HepG2 (cell line): Measurements from ENCODE around the gene CA12. TPM values are rescaled to one million over a fixed set of nuclear protein-coding genes. Genes with fewer than 3 reads are reported as not detected.

Source experiments
- ARHGAP35 ChIP-seq: sonication (generic); formaldehyde crosslinking; IDR thresholded peaks from 2 replicates; pipeline ENCODE4 v1.9.0; 2022; ENCODE audit warnings: mild to moderate bottlenecking, inconsistent platforms, moderate library complexity, missing genetic modification reagents, borderline replicate concordance
- ARID2 ChIP-seq: sonication (generic); formaldehyde crosslinking; IDR thresholded peaks from 2 replicates; pipeline ENCODE4 v1.8.1; 2022; ENCODE audit warnings: mild to moderate bottlenecking, missing genetic modification reagents, borderline replicate concordance
- BRCA1 ChIP-seq: sonication (generic); formaldehyde crosslinking; IDR thresholded peaks from 2 replicates; pipeline ENCODE4 v1.4.0; 2020; ENCODE audit warnings: missing genetic modification reagents
- CEBPZ ChIP-seq: IDR thresholded peaks from 2 replicates; pipeline ENCODE4 v1.6.1; 2012; ENCODE audit warnings: low read length, improper control_type of control experiment
- E2F1 ChIP-seq: sonication (generic); formaldehyde crosslinking; IDR thresholded peaks from 2 replicates; pipeline ENCODE4 v1.5.0; 2020; ENCODE audit warnings: missing genetic modification reagents
- HMGXB4 ChIP-seq, 2 experiments: sonication (generic) in 1 of 2; formaldehyde crosslinking in 1 of 2; IDR thresholded peaks; 2 replicates each; pipeline versions ENCODE4 v1.4.0 to v1.6.1; 2018 to 2020; ENCODE audit warnings: missing genetic modification reagents in 2 of 2, borderline replicate concordance in 1 of 2, low read depth in 1 of 2, mild to moderate bottlenecking in 1 of 2, missing biosample characterization in 1 of 2
- HNRNPLL ChIP-seq: fragments of 200-400 bp; formaldehyde crosslinking; IDR thresholded peaks from 2 replicates; pipeline ENCODE4 v1.6.1; 2017; ENCODE audit warnings: mild to moderate bottlenecking, low read depth, low read length; ENCODE audit not compliant: poor library complexity, severe bottlenecking
- HOXA3 ChIP-seq: sonication (generic); formaldehyde crosslinking; IDR thresholded peaks from 2 replicates; pipeline ENCODE4 v1.5.0; 2020; ENCODE audit warnings: missing genetic modification reagents
- LCORL ChIP-seq, 2 experiments: fragments of 450-650 bp in 1 of 2; sonication (generic) in 1 of 2; formaldehyde crosslinking in 1 of 2; IDR thresholded peaks; 2 replicates each; pipeline versions ENCODE4 v1.5.0 to v1.6.1; 2017 to 2020; ENCODE audit warnings: antibody characterized with exemption in 1 of 2, missing genetic modification reagents in 1 of 2
- MNT ChIP-seq: fragments of 450-650 bp; IDR thresholded peaks from 2 replicates; pipeline ENCODE4 v1.6.1; 2016
- NKX3-1 ChIP-seq: sonication (generic); formaldehyde crosslinking; IDR thresholded peaks from 2 replicates; pipeline ENCODE4 v1.5.0; 2020; ENCODE audit warnings: missing genetic modification reagents
- POLR2A ChIP-seq, 2 experiments: IDR thresholded peaks; 2 replicates each; pipeline ENCODE4 v1.6.1; 2011; ENCODE audit warnings: low read depth in 2 of 2, low read length in 2 of 2, mild to moderate bottlenecking in 1 of 2, moderate library complexity in 1 of 2; ENCODE audit not compliant: insufficient read depth in 1 of 2
- REPIN1 ChIP-seq: sonication (generic); formaldehyde crosslinking; IDR thresholded peaks from 2 replicates; pipeline ENCODE4 v1.8.0; 2022; ENCODE audit warnings: missing genetic modification reagents, low read depth, mild to moderate bottlenecking, borderline replicate concordance
- SYNCRIP ChIP-seq: fragments of 200-400 bp; formaldehyde crosslinking; IDR thresholded peaks from 2 replicates; pipeline ENCODE4 v1.6.1; 2018; ENCODE audit warnings: mild to moderate bottlenecking, low read depth, low read length; ENCODE audit not compliant: insufficient read depth
- THAP7 ChIP-seq: sonication (generic); formaldehyde crosslinking; IDR thresholded peaks from 2 replicates; pipeline ENCODE4 v1.8.1; 2023; ENCODE audit warnings: mild to moderate bottlenecking, missing genetic modification reagents
- YEATS4 ChIP-seq: sonication (generic); formaldehyde crosslinking; IDR thresholded peaks from 2 replicates; pipeline ENCODE4 v1.4.0; 2020; ENCODE audit warnings: missing genetic modification reagents, borderline replicate concordance
- ZNF274 ChIP-seq: sonication (generic); formaldehyde crosslinking; IDR thresholded peaks from 2 replicates; pipeline ENCODE4 v1.5.1; 2020; ENCODE audit warnings: mild to moderate bottlenecking, missing genetic modification reagents
- ZNF749 ChIP-seq: sonication (generic); formaldehyde crosslinking; IDR thresholded peaks from 2 replicates; pipeline ENCODE4 v1.8.0; 2022; ENCODE audit warnings: mild to moderate bottlenecking, missing genetic modification reagents, moderate library complexity, borderline replicate concordance
- ZNF841 ChIP-seq: sonication (generic); formaldehyde crosslinking; IDR thresholded peaks from 2 replicates; pipeline ENCODE4 v1.8.1; 2023; ENCODE audit warnings: missing genetic modification reagents, borderline replicate concordance
- polyA plus RNA-seq, 8 experiments: library from polyadenylated mRNA; depleted of rRNA in 3 of 8; stranded (reverse) in 7 of 8; unstranded in 1 of 8; fragments of >200 nt; fragmentation: Illumina TruSeq in 4 of 8; extraction: Trizol in 4 of 8; gene quantifications; 2 replicates each; pipeline versions ENCODE4 v1.2.1 to v1.2.3, GENCODE V29; 2011 to 2016; ENCODE audit warnings: low read depth in 4 of 8, missing spikeins in 1 of 8, mixed read lengths in 1 of 8; ENCODE audit not compliant: insufficient read depth in 1 of 8
- total RNA-seq, 5 experiments: library from RNA; depleted of rRNA; stranded (reverse); fragments of >200 nt; fragmentation: Illumina TruSeq; extraction: Trizol; gene quantifications; 2 replicates each; pipeline ENCODE4 v1.2.3, GENCODE V29; 2016; ENCODE audit warnings: low read depth in 1 of 5

Gene CA12
- total and polyA plus RNA-seq, 2 of the 13 experiments (the other 11 are each of a cell fraction or from before 2014, with no cell fraction given) = 0.07 to 0.20 TPM

GRCh38 chr15:63277038-63277892, 104.4 kb downstream of the CA12 start, which contains the start of gene APH1B (continued):
- TF ChIP-seq YEATS4 (CRISPR knock-in tag) = peak; percentile 28; the same call in 1 of the 2 replicates
- 0 out of 2 replicates have a peak, but pooled peaks have one; percentile 32 for TF ChIP-seq NKX3-1
- no peak for TF ChIP-seq CEBPZ
- peak in 1 of 2 experiments; percentile 70; a peak in 2 of 4 replicates for TF ChIP-seq POLR2A (IDR thresholded peaks at IDR 0.05; ENCODE audit: insufficient read depth in 1 of 2, low read depth in 2 of 2, low read length in 2 of 2)
- TF ChIP-seq REPIN1 (CRISPR knock-in tag) = no peak
- no peak for TF ChIP-seq ZNF841 (CRISPR knock-in tag)
- no peak for TF ChIP-seq LCORL (IDR thresholded peaks at IDR 0.05)
- no peak; the same call in 1 of the 2 replicates for TF ChIP-seq LCORL (CRISPR knock-in tag; IDR thresholded peaks at IDR 0.05)
- TF ChIP-seq ARHGAP35 (CRISPR knock-in tag) = no peak
- TF ChIP-seq SYNCRIP = no peak
- TF ChIP-seq ARID2 (CRISPR knock-in tag) = no peak
- no peak for TF ChIP-seq HOXA3 (CRISPR knock-in tag)
- TF ChIP-seq E2F1 (CRISPR knock-in tag) = 0 out of 2 replicates have a peak, but pooled peaks have one; percentile 24
- peak; percentile 46 for TF ChIP-seq HNRNPLL
- TF ChIP-seq MNT = no peak
- no peak for TF ChIP-seq ZNF749 (CRISPR knock-in tag)
- TF ChIP-seq THAP7 (CRISPR knock-in tag) = no peak
- TF ChIP-seq HMGXB4 (CRISPR knock-in tag; IDR thresholded peaks at IDR 0.05; ENCODE audit: borderline replicate concordance in 1 of 2, low read depth in 1 of 2) = 0 out of 4 replicates have a peak, but pooled peaks have one; percentile 23 to 44
- TF ChIP-seq ZNF274 (CRISPR knock-in tag) = 0 out of 2 replicates have a peak, but pooled peaks have one; percentile 58
- no peak for TF ChIP-seq BRCA1 (CRISPR knock-in tag)
